ENCODE measurements around the gene BSDC1. TPM values are rescaled to one million over a fixed set of nuclear protein-coding genes. Genes with fewer than 3 reads are reported as not detected.

BSDC1 gene
- total and polyA plus RNA-seq, 2 experiments from 2014 or later = 22.7 to 50.7 TPM

GRCh38 chr1:32316903-32317277 is 77.4 kb downstream of the BSDC1 start (continued):
- TF ChIP-seq CTCF (conservative IDR thresholded peaks at IDR 0.05; ENCODE audit: low read depth in 2 of 2) (no peak), EZH2 (IDR thresholded peaks at IDR 0.05; ENCODE audit: low read depth, unreplicated experiment) (no peak)

Other genes starting within 250 kb of the BSDC1 start
- 45.2 and 52.1 TPM in 2 replicates for gene TXLNA, start 214.8 kb downstream of the BSDC1 start, total RNA-seq (2014; rRNA removed; shearing (Covaris generic))
- gene TXLNA, start 214.8 kb downstream of the BSDC1 start, polyA plus RNA-seq (2016; fragmentation: Nextera tagmentation; extraction: Ambion mirVana) = 13.2 and 15.2 TPM in 2 replicates
- gene CCDC28B, start 193.8 kb downstream of the BSDC1 start, total RNA-seq (2014; rRNA removed; shearing (Covaris generic)) = 8.6 and 8.7 TPM in 2 replicates
- gene CCDC28B, start 193.8 kb downstream of the BSDC1 start, polyA plus RNA-seq (2016; fragmentation: Nextera tagmentation; extraction: Ambion mirVana) = 35.2 and 39.7 TPM in 2 replicates
- gene IQCC, start 188.8 kb downstream of the BSDC1 start, total RNA-seq (2014; rRNA removed; shearing (Covaris generic)) = 3.5 and 3.8 TPM in 2 replicates
- gene IQCC, start 188.8 kb downstream of the BSDC1 start, polyA plus RNA-seq (2016; fragmentation: Nextera tagmentation; extraction: Ambion mirVana) = 1.7 and 2.5 TPM in 2 replicates
- gene DCDC2B, start 185.4 kb downstream of the BSDC1 start, total RNA-seq (2014; rRNA removed; shearing (Covaris generic)) = not detected in 2 replicates
- 0.21 and 0.42 TPM in 2 replicates for gene DCDC2B, start 185.4 kb downstream of the BSDC1 start, polyA plus RNA-seq (2016; fragmentation: Nextera tagmentation; extraction: Ambion mirVana)
- 4.7 and 7.7 TPM in 2 replicates for gene TMEM234, start 172.1 kb downstream of the BSDC1 start, total RNA-seq (2014; rRNA removed; shearing (Covaris generic))
- gene TMEM234, start 172.1 kb downstream of the BSDC1 start, polyA plus RNA-seq (2016; fragmentation: Nextera tagmentation; extraction: Ambion mirVana) = 8.1 and 8.2 TPM in 2 replicates
- 249 and 274 TPM in 2 replicates for gene EIF3I, start 172.0 kb downstream of the BSDC1 start, total RNA-seq (2014; rRNA removed; shearing (Covaris generic))
- gene EIF3I, start 172.0 kb downstream of the BSDC1 start, polyA plus RNA-seq (2016; fragmentation: Nextera tagmentation; extraction: Ambion mirVana) = 224 and 228 TPM in 2 replicates
- 0.31 TPM in 1 of 2 replicates, not detected in the other for gene FAM167B, start 147.2 kb downstream of the BSDC1 start, total RNA-seq (2014; rRNA removed; shearing (Covaris generic))
- gene FAM167B, start 147.2 kb downstream of the BSDC1 start, polyA plus RNA-seq (2016; fragmentation: Nextera tagmentation; extraction: Ambion mirVana) = 2.2 TPM in 2 replicates
- gene LCK, start 143.2 kb downstream of the BSDC1 start, total RNA-seq (2014; rRNA removed; shearing (Covaris generic)) = 69.4 and 86.6 TPM in 2 replicates
- gene LCK, start 143.2 kb downstream of the BSDC1 start, polyA plus RNA-seq (2016; fragmentation: Nextera tagmentation; extraction: Ambion mirVana) = 33.2 and 37.5 TPM in 2 replicates
- gene HDAC1, start 102.4 kb downstream of the BSDC1 start, total RNA-seq (2014; rRNA removed; shearing (Covaris generic)) = 104 and 116 TPM in 2 replicates
- 82.6 and 84.7 TPM in 2 replicates for gene HDAC1, start 102.4 kb downstream of the BSDC1 start, polyA plus RNA-seq (2016; fragmentation: Nextera tagmentation; extraction: Ambion mirVana)
- gene MARCKSL1, start 58.2 kb downstream of the BSDC1 start, total RNA-seq (2014; rRNA removed; shearing (Covaris generic)) = 266 and 329 TPM in 2 replicates
- gene MARCKSL1, start 58.2 kb downstream of the BSDC1 start, polyA plus RNA-seq (2016; fragmentation: Nextera tagmentation; extraction: Ambion mirVana) = 553 and 576 TPM in 2 replicates
- gene FAM229A, start 32.0 kb downstream of the BSDC1 start, total RNA-seq (2014; rRNA removed; shearing (Covaris generic)) = 0.27 and 4.2 TPM in 2 replicates
- 2.1 and 3.6 TPM in 2 replicates for gene FAM229A, start 32.0 kb downstream of the BSDC1 start, polyA plus RNA-seq (2016; fragmentation: Nextera tagmentation; extraction: Ambion mirVana)
- gene TSSK3, start 31.9 kb downstream of the BSDC1 start, total RNA-seq (2014; rRNA removed; shearing (Covaris generic)) = not detected in 2 replicates
- 0.54 TPM in 1 of 2 replicates, not detected in the other for gene TSSK3, start 31.9 kb downstream of the BSDC1 start, polyA plus RNA-seq (2016; fragmentation: Nextera tagmentation; extraction: Ambion mirVana)
- gene ZBTB8B, start 70.6 kb upstream of the BSDC1 start, total RNA-seq (2014; rRNA removed; shearing (Covaris generic)) = 3.8 and 4.2 TPM in 2 replicates
- 0.95 and 1.1 TPM in 2 replicates for gene ZBTB8B, start 70.6 kb upstream of the BSDC1 start, polyA plus RNA-seq (2016; fragmentation: Nextera tagmentation; extraction: Ambion mirVana)
- gene ZBTB8A, start 145.0 kb upstream of the BSDC1 start, total RNA-seq (2014; rRNA removed; shearing (Covaris generic)) = 6.1 and 8.7 TPM in 2 replicates
- gene ZBTB8A, start 145.0 kb upstream of the BSDC1 start, polyA plus RNA-seq (2016; fragmentation: Nextera tagmentation; extraction: Ambion mirVana) = 8.4 and 8.7 TPM in 2 replicates

All from GM23338 (cell line).